ENCODE results near the gene PDE10A. TPM values are rescaled to one million over a fixed set of nuclear protein-coding genes. Genes with fewer than 3 reads are reported as not detected.

Gene PDE10A
- polyA plus RNA-seq, 3 donors: not detected

DNA sequence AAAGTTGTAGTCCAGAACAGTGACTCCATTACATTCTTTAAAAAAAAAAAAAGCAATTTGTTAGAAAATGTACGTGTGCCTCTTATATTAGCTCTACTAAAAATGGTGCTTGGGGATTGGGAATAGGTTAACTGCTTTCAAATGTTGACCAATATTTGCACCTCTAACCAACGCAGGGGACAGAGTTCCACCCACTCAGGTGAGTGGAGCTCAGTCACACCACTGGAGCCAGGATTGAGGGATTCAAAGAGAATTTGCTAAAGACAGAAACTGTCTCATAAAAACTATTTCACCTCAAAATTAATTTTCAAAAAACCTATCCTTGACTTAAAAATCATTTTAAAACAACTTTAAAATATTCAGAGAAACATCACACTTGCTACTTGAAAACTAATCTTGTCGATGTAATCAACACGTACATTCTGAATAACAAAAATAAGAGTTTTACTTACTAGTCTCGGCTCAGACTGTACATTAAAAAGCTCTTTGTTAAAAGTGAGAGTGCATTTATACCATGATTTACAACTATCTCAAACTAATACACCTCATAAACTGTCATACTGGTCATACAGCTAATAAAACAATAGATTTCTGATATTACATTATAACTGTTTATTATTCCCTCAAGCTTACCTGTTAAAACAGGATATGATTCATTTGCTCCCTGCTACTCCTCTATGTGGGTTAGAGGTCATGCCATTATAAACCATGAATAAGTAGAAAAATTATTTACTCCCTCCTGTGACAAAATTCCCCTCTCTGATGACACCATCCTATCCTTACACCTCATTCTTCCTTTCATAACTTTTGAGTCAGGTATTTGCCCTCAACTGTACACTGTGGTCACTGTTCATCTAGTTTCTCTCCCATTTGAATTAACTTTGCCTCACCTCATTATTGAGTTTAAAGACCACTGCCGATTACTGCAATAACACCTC is 88.6 kb downstream of the PDE10A start:
- Histone ChIP-seq H3K4me3 (replicated peaks in 1 of 3; ENCODE audit: low read depth in 2 of 3, low read length in 3 of 3) (no peak overlapping the region), H3K4me1 (ENCODE audit: control insufficient read depth in 1 of 2, insufficient read depth in 2 of 2, low read length in 2 of 2) (no peaks in the 10 kb centered on the region), H3K27ac (ENCODE audit: low read depth in 1 of 2, low read length in 2 of 2) (no peak overlapping the region), H4K20me1 (ENCODE audit: insufficient read depth, low read length) (no peaks in the 10 kb centered on the region), H3K9me3 (replicated peaks in 1 of 2; ENCODE audit: control insufficient read depth in 1 of 2, insufficient read depth in 1 of 2, low read length in 2 of 2) (peaks cover 0 to 10% of the 10 kb centered on the region in 2 donors), H3K9ac (ENCODE audit: insufficient read depth, low read length, poor library complexity, severe bottlenecking) (no peak overlapping the region), H3K4me2 (replicated peaks; ENCODE audit: extremely low read depth, low read length, poor library complexity, severe bottlenecking) (no peak overlapping the region), H3K27me3 (ENCODE audit: control insufficient read depth in 2 of 2, insufficient read depth in 2 of 2, low read length in 2 of 2) (no peaks in the 10 kb centered on the region), H3K79me2 (ENCODE audit: insufficient read depth, low read length) (no peaks in the 10 kb centered on the region), H2AFZ (ENCODE audit: insufficient read depth, low read depth, low read length, poor library complexity, severe bottlenecking) (no peak overlapping the region), H3K36me3 (replicated peaks in 1 of 2; ENCODE audit: control insufficient read depth in 1 of 2, insufficient read depth in 2 of 2, low read length in 2 of 2) (no peaks in the 10 kb centered on the region)
- 100% methylated on average over 1 of the region's 6 CpGs for WGBS (ENCODE audit: insufficient coverage)
- H3K4me1 Mint-ChIP-seq: no peaks in the 10 kb centered on the region
- DNase-seq: no peak
- H3K4me3 Mint-ChIP-seq: no peak overlapping the region
- H3K27me3 Mint-ChIP-seq (ENCODE audit: low read depth in 3 of 3): no peaks in the 10 kb centered on the region
- intact Hi-C loops (cut with micrococcal nuclease): no loop called here
- H3K36me3 Mint-ChIP-seq: no peaks in the 10 kb centered on the region
- no peak overlapping the region for H3K27ac Mint-ChIP-seq
- TF ChIP-seq, protein P1, sequence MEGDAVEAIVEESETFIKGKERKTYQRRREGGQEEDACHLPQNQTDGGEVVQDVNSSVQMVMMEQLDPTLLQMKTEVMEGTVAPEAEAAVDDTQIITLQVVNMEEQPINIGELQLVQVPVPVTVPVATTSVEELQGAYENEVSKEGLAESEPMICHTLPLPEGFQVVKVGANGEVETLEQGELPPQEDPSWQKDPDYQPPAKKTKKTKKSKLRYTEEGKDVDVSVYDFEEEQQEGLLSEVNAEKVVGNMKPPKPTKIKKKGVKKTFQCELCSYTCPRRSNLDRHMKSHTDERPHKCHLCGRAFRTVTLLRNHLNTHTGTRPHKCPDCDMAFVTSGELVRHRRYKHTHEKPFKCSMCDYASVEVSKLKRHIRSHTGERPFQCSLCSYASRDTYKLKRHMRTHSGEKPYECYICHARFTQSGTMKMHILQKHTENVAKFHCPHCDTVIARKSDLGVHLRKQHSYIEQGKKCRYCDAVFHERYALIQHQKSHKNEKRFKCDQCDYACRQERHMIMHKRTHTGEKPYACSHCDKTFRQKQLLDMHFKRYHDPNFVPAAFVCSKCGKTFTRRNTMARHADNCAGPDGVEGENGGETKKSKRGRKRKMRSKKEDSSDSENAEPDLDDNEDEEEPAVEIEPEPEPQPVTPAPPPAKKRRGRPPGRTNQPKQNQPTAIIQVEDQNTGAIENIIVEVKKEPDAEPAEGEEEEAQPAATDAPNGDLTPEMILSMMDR (IDR thresholded peaks at IDR 0.05): no peak
- H3K9me3 Mint-ChIP-seq: peaks cover 0 to 10% (median 3%) of the 10 kb centered on the region in 7 donors

DNA sequence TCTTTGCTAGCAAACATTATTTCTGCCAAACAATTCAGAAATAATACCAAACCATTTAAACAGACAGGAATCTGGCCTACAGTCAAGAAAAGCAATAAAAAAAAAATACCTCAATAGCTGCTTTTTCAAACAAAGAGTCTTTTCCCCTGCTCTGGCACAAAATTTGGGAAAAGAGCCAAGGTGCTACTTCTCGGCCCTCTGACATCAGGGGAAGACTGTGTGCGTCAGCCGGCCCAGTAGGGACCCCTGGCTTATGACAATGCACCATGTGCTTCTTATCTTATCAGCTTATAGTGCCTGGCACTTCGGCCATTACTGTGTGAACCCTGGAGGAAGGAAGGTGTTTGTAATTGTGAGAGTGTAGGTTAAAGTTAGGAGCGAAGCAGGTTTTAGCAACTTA is 89.4 kb downstream of the PDE10A start:
- no peaks in the 10 kb centered on the region for H4K20me1 ChIP-seq (ENCODE audit: insufficient read depth, low read length)
- TF ChIP-seq, protein P1 (IDR thresholded peaks at IDR 0.05): no peak
- peaks cover 0 to 10% (median 3%) of the 10 kb centered on the region in 7 donors for H3K9me3 Mint-ChIP-seq
- 70% methylated on average over 3 of the region's 5 CpGs for WGBS (ENCODE audit: insufficient coverage)
- H3K9me3 ChIP-seq (replicated peaks in 1 of 2; ENCODE audit: control insufficient read depth in 1 of 2, insufficient read depth in 1 of 2, low read length in 2 of 2): peaks cover 0 to 10% of the 10 kb centered on the region in 2 donors
- H3K27me3 ChIP-seq (ENCODE audit: control insufficient read depth in 2 of 2, insufficient read depth in 2 of 2, low read length in 2 of 2): no peaks in the 10 kb centered on the region
- no peaks in the 10 kb centered on the region for H3K36me3 Mint-ChIP-seq
- H3K27ac Mint-ChIP-seq: no peak overlapping the region
- no peak overlapping the region for H3K27ac ChIP-seq (ENCODE audit: low read depth in 1 of 2, low read length in 2 of 2)
- DNase-seq: no peak
- intact Hi-C loops (cut with micrococcal nuclease): no loop called here
- H3K4me1 Mint-ChIP-seq: no peaks in the 10 kb centered on the region
- no peaks in the 10 kb centered on the region for H3K4me1 ChIP-seq (ENCODE audit: control insufficient read depth in 1 of 2, insufficient read depth in 2 of 2, low read length in 2 of 2)
- no peak overlapping the region for H2AFZ ChIP-seq (ENCODE audit: insufficient read depth, low read depth, low read length, poor library complexity, severe bottlenecking)
- H3K4me3 Mint-ChIP-seq: no peak overlapping the region
- no peak overlapping the region for H3K4me3 ChIP-seq (replicated peaks in 1 of 3; ENCODE audit: low read depth in 2 of 3, low read length in 3 of 3)
- H3K79me2 ChIP-seq (ENCODE audit: insufficient read depth, low read length): no peaks in the 10 kb centered on the region
- no peaks in the 10 kb centered on the region for H3K27me3 Mint-ChIP-seq (ENCODE audit: low read depth in 3 of 3)
- no peak overlapping the region for H3K4me2 ChIP-seq (replicated peaks; ENCODE audit: extremely low read depth, low read length, poor library complexity, severe bottlenecking)
- no peaks in the 10 kb centered on the region for H3K36me3 ChIP-seq (replicated peaks in 1 of 2; ENCODE audit: control insufficient read depth in 1 of 2, insufficient read depth in 2 of 2, low read length in 2 of 2)
- no peak overlapping the region for H3K9ac ChIP-seq (ENCODE audit: insufficient read depth, low read length, poor library complexity, severe bottlenecking)

Measured in CD14-positive monocyte (primary cell).